Measurements from ENCODE around the gene REC114. TPM values are rescaled to one million over a fixed set of nuclear protein-coding genes. Genes with fewer than 3 reads are reported as not detected.

The REC114 gene, protein sequence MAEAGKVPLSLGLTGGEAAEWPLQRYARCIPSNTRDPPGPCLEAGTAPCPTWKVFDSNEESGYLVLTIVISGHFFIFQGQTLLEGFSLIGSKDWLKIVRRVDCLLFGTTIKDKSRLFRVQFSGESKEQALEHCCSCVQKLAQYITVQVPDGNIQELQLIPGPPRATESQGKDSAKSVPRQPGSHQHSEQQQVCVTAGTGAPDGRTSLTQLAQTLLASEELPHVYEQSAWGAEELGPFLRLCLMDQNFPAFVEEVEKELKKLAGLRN
- not detected in 2 replicates for polyA plus RNA-seq

DNA sequence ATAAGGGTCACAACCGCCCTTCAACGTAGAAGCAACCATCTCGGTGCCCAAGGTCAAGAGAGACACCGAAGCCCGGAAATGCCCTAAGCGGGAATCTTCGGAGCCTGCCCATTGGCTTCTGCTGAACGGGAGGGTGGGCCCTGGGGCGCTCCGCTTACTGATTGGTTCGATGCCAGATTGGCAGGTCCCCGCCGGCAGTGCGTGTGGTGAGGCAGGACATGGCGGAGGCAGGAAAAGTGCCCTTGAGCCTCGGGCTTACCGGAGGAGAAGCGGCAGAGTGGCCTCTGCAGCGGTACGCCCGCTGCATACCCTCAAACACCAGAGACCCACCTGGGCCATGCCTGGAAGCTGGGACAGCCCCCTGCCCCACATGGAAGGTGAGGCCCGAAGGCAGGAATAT is at the start of gene REC114:
Gene REC114 (plus strand): TSS at position 197 of the 400 bp plus-strand sequence. CDS start 22 bp downstream, at position 219.

Other genes starting within 250 kb of the REC114 start
- 1.9 and 4.7 TPM in 2 replicates for gene HCN4, start 74.2 kb upstream of the REC114 start, polyA plus RNA-seq
- gene NPTN, start 190.2 kb downstream of the REC114 start, polyA plus RNA-seq = 744 and 809 TPM in 2 replicates
- gene CD276, start 241.2 kb downstream of the REC114 start, polyA plus RNA-seq = 1.3 and 2.0 TPM in 2 replicates

Measured in Purkinje cell (primary cell).